SK-N-SH (cell line): ENCODE measurements around the gene DNAJC18. TPM values are rescaled to one million over a fixed set of nuclear protein-coding genes. Genes with fewer than 3 reads are reported as not detected.

Experiments used
- CTCF ChIA-PET: fragments of 300-600, 350-600 bp; formaldehyde crosslinking; extraction: SDS; loops from one replicate; lab custom pipeline; 2021; lab: Yijun Ruan, JAX
- POLR2A ChIA-PET: fragments of 350-600 bp; sonication (Branson Sonifier 250); formaldehyde crosslinking; extraction: SDS; loops from one replicate; lab custom pipeline; 2020; ENCODE audit warnings: antibody characterized with exemption, inconsistent platforms; lab: Yijun Ruan, JAX
- DNase-seq: peaks from one replicate; pipeline ENCODE4 v3.0.0; 2012
- H2AFZ ChIP-seq: fragments of 200-600 bp; sonication (generic); 2 replicates; pipeline ENCODE4 v1.8.1; 2016; ENCODE audit warnings: antibody characterized with exemption, mild to moderate bottlenecking, low read depth
- H3F3A ChIP-seq: fragments of 200-600 bp; sonication (generic); replicated peaks from 2 replicates; pipeline ENCODE3; 2016; ENCODE audit warnings: antibody characterized with exemption, mild to moderate bottlenecking; ENCODE audit not compliant: insufficient read depth
- H3K27ac ChIP-seq, 2 experiments: fragments of 200-500 bp in 1 of 2; fragments of 200-600 bp in 1 of 2; sonication (Bioruptor generic) in 1 of 2; sonication (generic), shearing (Covaris generic) in 1 of 2; 2 replicates each; pipeline versions ENCODE4 v1.5.1 to v1.6.1; 2014 to 2016; ENCODE audit warnings: low read depth in 2 of 2, inconsistent platforms in 1 of 2, low read length in 1 of 2, mild to moderate bottlenecking in 1 of 2, mixed read lengths in 1 of 2
- H3K27me3 ChIP-seq: fragments of 200-600 bp; sonication (generic), shearing (Covaris generic); 2 replicates; pipeline ENCODE4 v1.6.1; 2016; ENCODE audit warnings: mixed run types; ENCODE audit not compliant: insufficient read depth
- H3K36me3 ChIP-seq, 2 experiments: fragments of 200-500 bp in 1 of 2; fragments of 200-600 bp in 1 of 2; sonication (Bioruptor generic) in 1 of 2; sonication (generic) in 1 of 2; replicated peaks in 1 of 2; 2 replicates each; pipeline versions ENCODE3 to v1.5.1; 2014 to 2016; ENCODE audit warnings: low read length in 1 of 2, mild to moderate bottlenecking in 1 of 2; ENCODE audit not compliant: insufficient read depth in 2 of 2, control insufficient read depth in 1 of 2
- H3K4me1 ChIP-seq, 2 experiments: fragments of 200-500 bp in 1 of 2; fragments of 200-600 bp in 1 of 2; sonication (Bioruptor generic) in 1 of 2; sonication (generic), shearing (Covaris generic) in 1 of 2; 2 replicates each; pipeline versions ENCODE4 v1.5.1 to v1.6.1; 2014 to 2016; ENCODE audit warnings: low read depth in 1 of 2, low read length in 1 of 2, mixed run types in 1 of 2; ENCODE audit not compliant: insufficient read depth in 2 of 2, control insufficient read depth in 1 of 2
- H3K4me2 ChIP-seq: fragments of 200-600 bp; sonication (generic), shearing (Covaris generic); 2 replicates; pipeline ENCODE4 v1.6.1; 2017; ENCODE audit warnings: mixed run types
- H3K4me3 ChIP-seq, 2 experiments: fragments of 200-500 bp in 1 of 2; fragments of 200-600 bp in 1 of 2; sonication (Bioruptor generic) in 1 of 2; sonication (generic), shearing (Covaris generic) in 1 of 2; 2 replicates each; pipeline versions ENCODE4 v1.5.1 to v1.8.1; 2014 to 2016; ENCODE audit warnings: low read depth in 2 of 2, inconsistent platforms in 1 of 2, low read length in 1 of 2, mild to moderate bottlenecking in 1 of 2, mixed read lengths in 1 of 2, moderate library complexity in 1 of 2
- H3K79me2 ChIP-seq: fragments of 200-600 bp; sonication (generic); 2 replicates; pipeline ENCODE4 v1.8.1; 2017; ENCODE audit warnings: mild to moderate bottlenecking; ENCODE audit not compliant: insufficient read depth
- H3K9ac ChIP-seq: fragments of 200-600 bp; sonication (generic); 2 replicates; pipeline ENCODE4 v1.6.1; 2017; ENCODE audit warnings: mixed run types
- H3K9me2 ChIP-seq: fragments of 200-600 bp; sonication (generic); 2 replicates; pipeline ENCODE4 v1.6.1; 2017; ENCODE audit warnings: mixed run types
- H3K9me3 ChIP-seq: fragments of 200-600 bp; sonication (generic); 2 replicates; pipeline ENCODE4 v1.6.1; 2017; ENCODE audit warnings: mixed run types, mild to moderate bottlenecking, moderate library complexity
- H4K20me1 ChIP-seq: fragments of 200-600 bp; sonication (generic); 2 replicates; pipeline ENCODE4 v1.6.1; 2017; ENCODE audit warnings: mild to moderate bottlenecking, mixed run types; ENCODE audit not compliant: insufficient read depth
- CHD2 ChIP-seq: fragments of 150-350 bp; IDR thresholded peaks from 2 replicates; pipeline ENCODE4 v1.6.1; 2018; ENCODE audit warnings: low read length; ENCODE audit not compliant: partially characterized antibody
- EP300 ChIP-seq, 2 experiments: IDR thresholded peaks; 2 replicates each; pipeline versions ENCODE4 v1.4.0 to v1.6.1; 2012; ENCODE audit warnings: borderline replicate concordance in 1 of 2, low read depth in 1 of 2, low read length in 1 of 2
- EZH2phosphoT487 ChIP-seq: fragments of 200-600 bp; sonication (generic); IDR thresholded peaks from 2 replicates; pipeline ENCODE4 v1.6.1; 2017; ENCODE audit warnings: low read depth, mixed run types, mild to moderate bottlenecking, antibody characterized with exemption, moderate library complexity, borderline replicate concordance
- FOSL2 ChIP-seq: IDR thresholded peaks from 2 replicates; pipeline ENCODE4 v1.4.0; 2012; ENCODE audit warnings: low read depth, mild to moderate bottlenecking, moderate library complexity, borderline replicate concordance
- FOXJ3 ChIP-seq: sonication (generic); formaldehyde crosslinking; IDR thresholded peaks from 2 replicates; pipeline ENCODE4 v1.5.1; 2020; ENCODE audit warnings: mild to moderate bottlenecking, missing genetic modification reagents
- GATA2 ChIP-seq: sonication (generic); formaldehyde crosslinking; IDR thresholded peaks from 2 replicates; pipeline ENCODE4 v1.5.0; 2020; ENCODE audit warnings: mild to moderate bottlenecking, missing genetic modification reagents
- JUND ChIP-seq: IDR thresholded peaks from 2 replicates; pipeline ENCODE4 v1.4.0; 2012
- MXI1 ChIP-seq: IDR thresholded peaks from 2 replicates; pipeline ENCODE4 v1.6.1; 2012; ENCODE audit warnings: mild to moderate bottlenecking, low read depth, low read length, improper control_type of control experiment
- NRF1 ChIP-seq: IDR thresholded peaks from 2 replicates; pipeline ENCODE4 v1.6.1; 2012; ENCODE audit warnings: low read depth, mild to moderate bottlenecking, low read length
- SMC3 ChIP-seq: IDR thresholded peaks from 2 replicates; pipeline ENCODE4 v1.6.1; 2012; ENCODE audit warnings: low read depth, low read length, improper control_type of control experiment
- TCF12 ChIP-seq: IDR thresholded peaks from 2 replicates; pipeline ENCODE4 v1.4.0; 2012
- YY1 ChIP-seq: IDR thresholded peaks from 2 replicates; pipeline ENCODE4 v1.4.0; 2012; ENCODE audit warnings: low read depth, mild to moderate bottlenecking
- ZBTB33 ChIP-seq: IDR thresholded peaks from 2 replicates; pipeline ENCODE4 v1.4.0; 2012; ENCODE audit warnings: low read depth, borderline replicate concordance
- WGBS: methylation state at CpG from one replicate; pipeline ENCODE4 v1.1.6; 2017; ENCODE audit warnings: low lambda C conversion rate; 5-methylcytosine and 5-hydroxymethylcytosine counted together
- polyA plus RNA-seq, 3 experiments: library from polyadenylated mRNA; depleted of rRNA; stranded (reverse); fragments of >200 nt; gene quantifications; 2 replicates each; pipeline ENCODE4 v1.2.3, GENCODE V29; 2012
- TF ChIP-seq, protein P1 (sequence below): fragments of 150-350 bp; IDR thresholded peaks from 2 replicates; pipeline ENCODE4 v1.6.1; 2016; ENCODE audit warnings: mild to moderate bottlenecking, low read depth, low read length

The DNAJC18 gene
- polyA plus RNA-seq, 1 of the 3 experiments (the other 2 are of a cell fraction), result 7.4 TPM

GRCh38 chr5:139431706-139432105 lies 7.6 kb downstream of the DNAJC18 start:
- CTCF ChIA-PET, result interaction anchor here (3.0 kb wide), 1 partner anchor 82 kb away, joined by 14 read pairs; no protein-coding TSS in a partner anchor
- Histone ChIP-seq H3K9me3 (no peaks in the 10 kb centered on the region), H3K27me3 (no peaks in the 10 kb centered on the region), H3K36me3 (peaks cover 6 to 32% of the 10 kb centered on the region in 2 experiments), H4K20me1 (no peaks in the 10 kb centered on the region), H3K9me2 (no peaks in the 10 kb centered on the region), H3K27ac (no peak overlapping the region), H3F3A (peaks cover 10% of the 10 kb centered on the region), H3K79me2 (no peaks in the 10 kb centered on the region), H3K4me2 (no peak overlapping the region), H3K4me3 (no peak overlapping the region), H2AFZ (no peak overlapping the region), H3K9ac (no peak overlapping the region), H3K4me1 (peaks cover 0 to 2% of the 10 kb centered on the region in 2 experiments; a peak in 1 of 4 replicates)
- 87% methylated on average over 1 of the region's 1 CpG for WGBS
- TF ChIP-seq NRF1 (no peak), GATA2 (CRISPR knock-in tag) (no peak), TCF12 (no peak), CHD2 (no peak), ZBTB33 (no peak)
- no peak for DNase-seq
- POLR2A ChIA-PET, result interaction anchor here (0.7 kb wide), 1 partner anchor 830 kb away, joined by 5 read pairs; no protein-coding TSS in a partner anchor

GRCh38 chr5:139430015-139430414 lies 9.3 kb downstream of the DNAJC18 start:
- CTCF ChIA-PET, result interaction anchor here (1.6 kb wide), 1 partner anchor 84 kb away, joined by 8 read pairs; no protein-coding TSS in a partner anchor
- H3K4me3 ChIP-seq, result no peak overlapping the region
- peaks cover 8 to 9% of the 10 kb centered on the region in 2 experiments; a peak in 3 of 4 replicates for H3K4me1 ChIP-seq
- no peak for DNase-seq
- H4K20me1 ChIP-seq, result no peaks in the 10 kb centered on the region
- H3K9me3 ChIP-seq, result no peaks in the 10 kb centered on the region
- H3F3A ChIP-seq, result peaks cover 17% of the 10 kb centered on the region
- TF ChIP-seq EZH2phosphoT487 (no peak), JUND (no peak), FOXJ3 (no peak), SMC3 (no peak), YY1 (no peak), EP300 (IDR thresholded peaks at IDR 0.05; ENCODE audit: borderline replicate concordance in 1 of 2, low read depth in 1 of 2, low read length in 1 of 2) (no peak), MXI1 (no peak), FOSL2 (no peak)
- TF ChIP-seq, protein P1, sequence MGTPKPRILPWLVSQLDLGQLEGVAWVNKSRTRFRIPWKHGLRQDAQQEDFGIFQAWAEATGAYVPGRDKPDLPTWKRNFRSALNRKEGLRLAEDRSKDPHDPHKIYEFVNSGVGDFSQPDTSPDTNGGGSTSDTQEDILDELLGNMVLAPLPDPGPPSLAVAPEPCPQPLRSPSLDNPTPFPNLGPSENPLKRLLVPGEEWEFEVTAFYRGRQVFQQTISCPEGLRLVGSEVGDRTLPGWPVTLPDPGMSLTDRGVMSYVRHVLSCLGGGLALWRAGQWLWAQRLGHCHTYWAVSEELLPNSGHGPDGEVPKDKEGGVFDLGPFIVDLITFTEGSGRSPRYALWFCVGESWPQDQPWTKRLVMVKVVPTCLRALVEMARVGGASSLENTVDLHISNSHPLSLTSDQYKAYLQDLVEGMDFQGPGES, result no peak
- TF ChIP-seq, all 33 proteins: peak for 0
- Histone ChIP-seq H3K27me3 (no peaks in the 10 kb centered on the region), H2AFZ (no peak overlapping the region), H3K9ac (no peak overlapping the region), H3K36me3 (peaks cover 7 to 42% of the 10 kb centered on the region in 2 experiments), H3K27ac (no peak overlapping the region), H3K9me2 (no peaks in the 10 kb centered on the region), H3K79me2 (no peaks in the 10 kb centered on the region), H3K4me2 (no peak overlapping the region)
- POLR2A ChIA-PET, result interaction anchor here (1.4 kb wide), 1 partner anchor 9 kb away, joined by 6 read pairs; the partner anchor contains the start of gene DNAJC18
- WGBS, result 92% methylated on average over 2 of the region's 2 CpGs
